NCI-H510A (cell line): ENCODE data around the gene RNF212B.
"Not testable (repeated sequence)": the region's sequence is repeated elsewhere in the genome, so short reads cannot be mapped to it uniquely, and the experiment has no call there.

ENCODE experiments used
- DNase-seq: peaks from one replicate; lab custom pipeline; 2025; lab: John Stamatoyannopoulos, UW

RNF212B gene

GRCh38 chr14:23237772-23238594, at the start of gene RNF212B:
RNF212B (plus strand) TSS chr14:23237936; CDS start chr14:23240346, 2,410 bp downstream.
- peak; percentile 34 for DNase-seq

GRCh38 chr14:23193432-23193831, 44.3 kb upstream of the RNF212B start:
- no peak for DNase-seq

- no peak for DNase-seq
Observed at GRCh38 chr14:23195552-23196101, 42.1 kb upstream of the RNF212B start.

GRCh38 chr14:23196487-23196886, 41.2 kb upstream of the RNF212B start:
- not testable (repeated sequence) for DNase-seq

- DNase-seq: not testable (repeated sequence)
Observed at GRCh38 chr14:23199141-23199540, 38.6 kb upstream of the RNF212B start.

GRCh38 chr14:23202001-23202400, 35.7 kb upstream of the RNF212B start:
- no peak for DNase-seq

GRCh38 chr14:23206422-23207145, 31.2 kb upstream of the RNF212B start:
- no peak for DNase-seq

- no peak for DNase-seq
Observed at GRCh38 chr14:23207146-23207540, 30.6 kb upstream of the RNF212B start.

- DNase-seq: no peak
Observed at GRCh38 chr14:23208324-23208723, 29.4 kb upstream of the RNF212B start.

- DNase-seq: no peak
Observed at GRCh38 chr14:23209651-23210423, 27.9 kb upstream of the RNF212B start.

GRCh38 chr14:23215421-23215820, 22.3 kb upstream of the RNF212B start:
- DNase-seq: no peak

- no peak for DNase-seq
Observed at GRCh38 chr14:23217032-23218020, 20.4 kb upstream of the RNF212B start.

- DNase-seq: no peak
Observed at GRCh38 chr14:23219075-23219474, 18.7 kb upstream of the RNF212B start.

- DNase-seq: not testable (repeated sequence)
Observed at GRCh38 chr14:23224958-23225357, 12.8 kb upstream of the RNF212B start.

- DNase-seq: no peak
Observed at GRCh38 chr14:23227566-23227965, 10.2 kb upstream of the RNF212B start.

GRCh38 chr14:23228812-23229211, 8.9 kb upstream of the RNF212B start:
- no peak for DNase-seq

GRCh38 chr14:23232241-23232808, 5.4 kb upstream of the RNF212B start:
- DNase-seq: not testable (repeated sequence)

- no peak for DNase-seq
Observed at GRCh38 chr14:23240661-23241060, 2.9 kb downstream of the RNF212B start.

- not testable (repeated sequence) for DNase-seq
Observed at GRCh38 chr14:23241061-23241715, 3.5 kb downstream of the RNF212B start.

GRCh38 chr14:23242076-23242475, 4.3 kb downstream of the RNF212B start:
- no peak for DNase-seq
